NCI-H2029 (cell line): ENCODE measurements around the gene PPP1R14C.

Experiments used
- DNase-seq: peaks from one replicate; lab custom pipeline; 2025; lab: John Stamatoyannopoulos, UW

The PPP1R14C gene

GRCh38 chr6:150296890-150297289 lies 154.0 kb downstream of the PPP1R14C start:
- no peak for DNase-seq

DNA sequence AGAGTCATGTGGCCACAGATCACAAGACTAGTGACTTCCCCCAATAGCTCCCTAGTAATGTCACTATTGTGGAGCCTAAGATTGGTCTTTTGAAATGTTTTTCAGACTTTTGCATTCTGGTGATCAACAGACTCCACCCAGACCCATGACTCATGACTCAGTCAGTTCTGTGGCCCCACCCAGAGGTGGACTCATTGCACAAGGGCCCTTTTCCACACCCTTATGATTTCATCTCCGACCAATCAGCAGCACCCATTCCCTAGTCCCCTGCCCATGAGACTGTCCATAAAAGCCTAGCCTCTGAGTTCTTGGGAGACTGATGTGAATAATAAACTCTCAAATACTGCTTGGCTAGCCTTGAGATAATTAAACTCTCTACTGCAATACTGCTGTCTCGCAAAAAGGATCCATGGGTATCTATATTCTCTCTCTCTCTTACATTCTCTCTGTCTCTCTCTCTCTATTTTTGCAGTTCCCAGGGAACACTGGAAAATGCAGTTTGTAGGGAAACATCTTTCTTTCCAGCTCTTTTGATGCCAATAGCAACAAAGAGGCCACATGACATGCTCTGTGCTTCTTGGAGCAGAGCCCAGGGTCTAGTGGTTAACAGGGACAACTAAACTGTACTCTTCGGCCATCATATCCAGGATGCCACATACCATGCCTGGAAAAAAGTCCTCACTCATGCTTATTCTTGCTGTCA lies 154.6 kb downstream of the PPP1R14C start:
- DNase-seq: no peak

- no peak for DNase-seq
Observed at GRCh38 chr6:150298030-150298380, 155.2 kb downstream of the PPP1R14C start.

GRCh38 chr6:150298676-150299075 lies 155.8 kb downstream of the PPP1R14C start:
- DNase-seq: no peak
